Activated CD4-positive, CD25-positive, alpha-beta regulatory T cell (primary cell): ENCODE results near the gene NINL.
"Not testable (repeated sequence)": the region's sequence is repeated elsewhere in the genome, so short reads cannot be mapped to it uniquely, and the experiment has no call there.

Experiments
- DNase-seq, 4 experiments: peaks; one replicate each; lab custom pipeline; 2025; lab: John Stamatoyannopoulos, UW

Gene NINL

DNA sequence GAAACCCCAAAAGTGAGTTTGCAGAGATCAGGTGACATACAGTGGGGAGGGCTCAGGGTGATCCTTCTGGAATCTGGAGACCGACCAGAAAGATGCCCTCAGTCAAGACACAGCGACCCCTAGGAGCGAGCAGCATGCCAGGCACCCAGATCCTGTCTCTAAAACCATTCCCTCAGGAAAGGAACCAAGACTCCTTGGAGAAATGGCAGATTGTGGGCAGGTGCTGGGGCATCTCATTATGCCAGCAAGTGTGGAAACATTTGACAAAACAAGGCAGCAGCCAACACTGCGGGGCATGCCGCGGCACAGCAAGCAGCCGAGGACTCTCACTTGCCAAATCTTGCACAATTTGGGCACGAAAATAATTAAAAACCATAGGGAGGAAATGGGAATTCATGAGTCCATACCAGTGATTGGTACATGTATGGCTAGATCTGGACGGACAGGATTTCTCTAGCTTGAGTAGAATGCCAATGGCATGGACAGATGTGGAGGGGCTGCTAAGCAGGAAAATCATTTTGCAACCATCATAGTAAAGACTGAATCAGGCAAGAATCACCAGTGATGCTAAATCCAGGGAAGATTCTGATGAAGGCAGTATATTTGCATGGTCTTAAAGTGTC, 101.0 kb downstream of the NINL start:
- DNase-seq = no peak

DNA sequence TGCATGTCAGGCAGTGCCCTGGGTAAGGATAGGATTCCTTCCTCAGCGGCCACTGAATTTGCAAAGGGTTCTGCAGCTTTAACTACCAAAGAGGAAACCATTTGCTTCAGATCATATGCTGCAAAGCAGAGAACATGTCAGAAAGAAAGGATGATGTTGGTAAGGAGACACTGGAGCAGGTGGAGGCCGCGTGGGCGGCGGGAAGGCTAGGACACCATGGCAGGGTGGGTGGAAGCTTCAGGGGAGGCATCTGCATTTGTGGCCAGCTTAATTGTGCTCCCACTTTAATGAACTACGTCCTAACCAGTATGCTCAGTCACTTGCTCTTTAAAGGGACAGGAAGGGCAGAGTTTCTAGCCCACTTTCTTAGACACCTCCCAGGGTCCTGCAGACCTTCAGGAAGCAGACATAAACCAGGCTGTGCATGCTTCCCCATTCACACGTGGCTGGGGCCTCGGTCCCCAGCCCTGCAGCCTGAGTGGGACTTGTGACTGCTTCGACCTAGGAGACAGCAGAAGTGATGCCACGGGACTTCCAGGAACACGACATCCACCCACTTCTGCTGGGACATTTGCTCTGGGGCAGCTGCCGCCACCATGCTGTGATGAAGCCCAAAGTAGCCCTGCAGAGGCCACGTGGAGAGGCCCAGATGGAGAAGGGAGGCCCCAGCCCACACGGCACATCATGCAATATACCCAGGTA, 101.7 kb downstream of the NINL start:
- no peak for DNase-seq

DNA sequence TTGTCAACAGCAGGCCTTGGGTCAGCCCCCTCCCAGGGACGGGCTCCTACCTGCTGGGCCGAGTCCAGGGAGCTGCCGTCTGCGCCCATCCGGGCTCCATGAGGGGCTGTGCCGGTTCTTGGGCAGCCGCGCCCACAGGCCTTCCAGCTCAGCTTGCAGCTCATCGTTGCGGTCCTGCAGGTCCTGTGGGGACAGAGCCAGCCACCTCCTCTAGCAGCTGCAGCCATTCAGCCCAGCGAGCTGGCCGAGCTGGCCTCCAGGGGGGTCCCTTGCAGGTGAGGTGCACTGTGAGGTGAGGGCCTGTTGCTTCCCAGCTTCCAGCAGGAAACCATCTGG, 103.4 kb downstream of the NINL start:
- DNase-seq = no peak

DNA sequence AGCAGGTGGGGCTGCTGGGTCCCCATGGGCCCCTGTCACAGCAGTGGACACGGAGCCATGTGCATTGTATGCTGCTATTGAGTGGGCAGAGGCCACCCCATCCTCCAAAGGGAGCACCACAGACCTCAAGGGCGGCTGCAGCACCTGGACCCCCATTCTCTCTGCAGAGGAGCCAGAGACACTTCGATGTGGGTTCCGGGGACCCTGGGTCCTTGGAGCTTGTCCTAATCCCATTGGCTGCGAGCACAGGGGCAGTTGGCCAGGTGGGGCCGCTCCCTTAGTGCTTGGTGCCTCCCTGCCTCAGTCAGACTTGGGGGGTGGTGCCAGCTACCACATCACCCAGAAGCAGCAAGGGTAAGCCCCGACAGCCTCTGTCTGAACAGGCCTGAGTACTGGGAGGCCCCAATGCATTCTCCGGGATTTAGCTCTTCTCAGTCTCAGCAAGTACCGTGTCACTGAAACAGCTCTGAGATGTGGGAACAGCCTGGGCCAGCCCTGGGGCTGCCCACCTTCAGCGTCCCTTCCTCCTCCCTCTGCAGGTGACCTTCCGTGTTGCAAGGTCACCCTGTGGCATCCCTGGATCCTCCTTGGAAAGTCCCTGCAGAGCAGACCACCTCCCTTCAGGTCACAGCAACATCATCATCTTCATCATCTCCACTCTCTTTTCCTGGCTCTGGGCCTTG, 104.0 kb downstream of the NINL start:
- no peak for DNase-seq

DNA sequence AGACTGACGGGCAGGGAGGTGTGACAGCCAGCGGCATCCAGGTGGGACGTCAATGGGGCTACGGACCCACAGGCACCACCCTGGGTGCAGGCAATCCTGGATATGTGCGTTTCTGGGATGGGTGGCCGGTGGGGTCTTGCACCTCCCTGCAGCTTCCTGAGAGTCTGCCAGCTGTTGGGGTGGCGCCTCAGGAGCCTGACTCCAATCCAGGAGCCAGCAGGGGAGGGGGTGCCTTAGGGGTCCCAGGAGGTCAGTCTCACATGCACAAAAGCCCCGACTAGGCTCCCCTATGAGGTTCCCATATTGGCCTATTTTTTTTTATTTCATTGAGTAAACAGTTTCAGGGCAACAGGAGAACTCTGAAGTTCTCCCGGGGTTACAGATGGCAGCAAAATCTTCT, 104.5 kb downstream of the NINL start:
- no peak for DNase-seq

DNA sequence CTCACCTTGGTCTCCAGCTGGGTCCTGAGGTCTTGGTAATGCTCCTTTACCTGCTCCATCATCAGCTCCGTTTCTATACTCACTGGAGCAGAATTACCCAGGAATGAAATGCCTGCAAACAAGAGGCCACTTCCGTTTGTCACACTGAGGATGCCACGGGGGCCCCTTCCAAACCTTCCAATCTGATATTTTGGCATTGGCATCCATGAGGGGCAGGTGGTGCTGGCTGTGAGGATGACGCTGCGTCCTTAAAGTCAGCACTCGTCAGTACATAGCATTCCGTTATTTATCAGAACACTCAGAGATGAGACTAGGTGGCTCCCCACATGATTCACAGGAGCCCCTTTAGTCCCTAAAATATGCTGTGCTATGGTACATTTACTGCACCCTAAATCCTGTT, 105.2 kb downstream of the NINL start:
- no peak for DNase-seq

DNA sequence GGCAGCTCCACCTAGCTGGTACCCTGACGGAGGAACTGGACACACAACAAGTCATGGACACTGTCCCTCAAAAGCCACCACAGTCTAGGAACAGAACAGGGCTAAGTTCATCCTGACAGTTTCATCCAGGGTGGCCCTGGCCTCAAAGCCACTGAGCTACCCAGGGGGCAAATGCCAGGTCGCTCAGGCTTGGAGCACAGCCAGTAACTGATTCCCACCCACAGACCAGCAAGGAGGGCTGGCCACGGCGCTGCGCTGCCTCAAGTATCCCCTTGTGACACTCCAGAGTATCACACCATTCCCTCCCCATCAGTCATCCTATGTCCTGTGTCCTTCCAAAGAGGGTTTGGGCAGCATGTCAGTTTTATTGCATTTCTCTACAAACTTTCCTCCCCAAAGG, 105.7 kb downstream of the NINL start:
- no peak for DNase-seq

DNA sequence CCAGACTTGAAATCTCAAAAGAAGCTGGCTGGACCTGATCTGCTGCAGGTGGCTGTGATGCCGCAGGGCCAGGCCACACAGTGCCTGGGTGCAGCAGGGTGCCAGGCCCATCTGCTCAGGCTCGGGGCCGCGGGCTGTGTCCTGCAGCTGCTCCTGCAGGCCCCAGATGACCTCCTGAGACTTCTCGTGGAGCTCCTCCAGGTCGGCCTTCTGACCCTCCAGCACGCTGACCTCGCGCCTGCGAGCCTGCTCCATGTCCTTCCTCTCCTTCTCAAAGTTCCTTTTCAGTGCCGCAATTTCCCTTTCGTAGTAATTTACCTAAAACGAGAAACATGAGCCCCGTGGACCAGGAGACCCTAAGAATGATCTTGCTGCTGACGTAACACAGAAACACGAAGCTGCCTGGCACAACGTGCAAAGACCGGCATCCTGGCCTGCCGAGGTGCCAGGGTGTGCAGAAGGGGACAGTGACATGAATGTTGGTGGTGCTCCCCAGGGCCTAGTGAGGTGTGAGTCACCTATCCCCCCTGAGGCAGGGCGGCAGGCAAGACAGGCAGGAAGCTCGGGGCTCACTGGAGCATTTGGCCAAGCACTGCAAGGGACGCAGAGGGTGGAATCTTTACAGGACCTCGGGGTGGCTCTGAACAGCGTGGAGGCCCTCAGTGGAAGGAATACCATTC, 106.3 kb downstream of the NINL start:
- DNase-seq = no peak

DNA sequence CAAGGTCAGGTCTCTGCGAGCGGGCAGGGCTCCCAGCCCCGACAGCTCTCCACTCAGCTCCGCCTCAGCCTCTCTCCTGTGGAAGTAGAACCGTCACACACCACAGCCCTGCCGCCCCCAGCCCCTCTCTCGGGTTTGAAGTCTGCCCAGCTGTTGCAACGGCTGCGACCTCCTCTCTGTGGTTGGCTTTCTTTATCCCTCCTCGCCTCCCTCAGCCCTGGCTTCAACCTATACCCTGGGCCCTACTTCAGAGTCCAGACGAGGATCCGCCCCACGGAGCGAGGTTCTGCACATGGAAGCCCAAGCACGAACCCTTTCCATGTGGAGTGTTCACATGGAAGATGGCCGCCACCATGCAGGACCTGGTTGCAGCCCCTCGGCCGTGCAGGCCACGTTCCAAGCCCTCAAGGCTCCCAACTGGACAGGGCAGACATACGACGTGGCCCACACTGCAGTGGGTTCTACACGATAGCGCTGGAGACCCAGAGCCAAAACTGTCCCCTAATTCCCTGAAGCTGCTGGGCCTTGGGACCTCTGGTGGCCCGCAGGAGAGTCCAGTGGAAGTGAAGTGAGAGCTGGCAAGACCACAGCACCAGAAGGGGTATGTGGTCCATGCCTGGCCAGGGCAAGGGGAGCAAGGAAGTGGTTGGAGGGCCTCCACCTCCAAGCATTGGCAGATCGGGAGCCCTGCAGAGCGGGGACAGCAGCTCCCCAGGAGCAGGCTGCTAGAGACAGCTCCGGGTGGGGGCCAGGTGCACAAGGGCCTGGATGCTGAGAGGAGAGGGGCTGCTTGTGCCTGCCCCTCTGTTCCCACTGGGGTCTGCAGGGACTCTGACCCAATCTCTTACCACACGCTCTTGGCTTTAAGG, 108.1 kb downstream of the NINL start:
- no peak for DNase-seq

DNA sequence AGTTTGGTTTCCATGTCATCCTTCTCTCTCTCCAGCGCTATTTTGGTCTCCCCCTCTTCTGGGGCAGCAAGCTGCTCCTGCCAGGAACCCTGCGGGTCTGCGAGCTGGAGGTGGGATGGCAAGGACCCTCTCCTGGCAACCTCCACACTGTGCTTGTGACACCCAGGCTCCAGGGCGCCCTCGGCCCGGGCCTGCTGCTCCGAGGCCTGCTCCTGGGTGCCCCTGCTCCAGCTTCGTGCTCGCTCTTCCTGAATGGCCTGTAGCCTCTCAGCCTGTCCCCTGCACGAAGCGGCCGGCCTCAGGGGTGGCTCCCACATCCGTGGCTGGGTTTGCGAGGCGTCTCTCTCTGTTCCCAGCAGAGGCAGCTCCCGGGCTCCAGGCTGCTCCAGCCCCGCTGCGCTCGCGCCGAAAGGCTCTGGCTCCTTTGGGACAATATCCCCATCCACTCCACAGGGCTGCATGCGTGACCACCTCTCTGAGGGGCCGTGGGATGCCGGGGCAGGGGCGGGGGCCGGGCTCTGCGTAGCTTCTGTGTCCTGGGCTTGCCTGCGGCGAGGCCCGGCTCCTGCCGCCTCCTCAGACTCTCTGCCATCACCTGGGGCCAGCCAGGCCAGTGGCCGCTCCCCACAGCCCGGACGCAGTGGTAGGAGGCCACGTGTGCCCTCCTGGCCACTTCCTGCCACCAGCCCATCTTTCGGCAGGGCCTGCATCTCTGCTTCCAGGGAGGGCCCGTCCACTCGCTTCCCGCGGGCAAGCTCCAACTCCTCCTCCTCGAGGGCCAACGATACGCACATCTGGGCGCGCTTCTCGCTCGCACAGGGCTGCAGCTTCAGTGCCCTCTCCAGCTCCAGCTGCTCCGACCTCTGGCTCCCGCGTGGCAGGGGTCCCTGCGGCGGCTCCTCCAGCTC, 109.0 kb downstream of the NINL start:
- DNase-seq = no peak

DNA sequence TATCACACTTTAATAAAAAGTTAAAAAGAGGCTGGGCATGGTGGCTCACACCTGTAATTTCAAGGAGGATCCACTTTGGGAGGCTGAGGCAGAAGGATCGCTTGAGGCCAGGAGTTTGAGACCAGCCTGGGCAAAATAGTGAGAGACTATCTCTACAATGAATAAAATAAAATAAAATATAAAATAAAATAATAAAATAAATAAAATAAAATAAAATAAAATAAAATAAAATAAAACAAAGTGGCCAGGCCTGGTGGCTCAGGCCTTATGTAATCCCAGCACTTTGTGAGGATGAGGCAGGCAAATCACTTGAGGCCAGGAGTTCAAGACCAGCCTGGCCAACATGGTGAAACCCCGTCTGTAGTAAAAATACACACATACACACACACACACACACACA, 112.0 kb downstream of the NINL start:
- not testable (repeated sequence) for DNase-seq

DNA sequence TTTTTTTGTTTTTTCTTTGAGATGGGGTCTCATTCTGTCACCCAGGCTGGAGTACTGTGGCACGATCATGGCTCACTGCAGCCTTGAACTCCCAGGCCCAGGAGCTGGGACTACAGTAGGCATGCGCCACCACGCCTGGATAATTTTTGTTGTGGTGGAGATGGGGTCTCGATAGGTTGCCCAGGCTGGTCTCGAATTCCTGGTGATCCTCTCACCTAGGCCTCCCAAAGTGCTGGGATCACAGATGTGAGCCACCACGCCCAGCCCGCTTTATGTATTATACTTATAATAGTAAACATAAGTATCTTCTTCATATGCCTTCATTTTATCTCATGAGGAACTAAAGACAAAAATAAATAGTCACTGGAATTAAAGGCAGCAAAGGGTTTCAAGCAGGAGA, 114.3 kb downstream of the NINL start:
- DNase-seq = no peak

DNA sequence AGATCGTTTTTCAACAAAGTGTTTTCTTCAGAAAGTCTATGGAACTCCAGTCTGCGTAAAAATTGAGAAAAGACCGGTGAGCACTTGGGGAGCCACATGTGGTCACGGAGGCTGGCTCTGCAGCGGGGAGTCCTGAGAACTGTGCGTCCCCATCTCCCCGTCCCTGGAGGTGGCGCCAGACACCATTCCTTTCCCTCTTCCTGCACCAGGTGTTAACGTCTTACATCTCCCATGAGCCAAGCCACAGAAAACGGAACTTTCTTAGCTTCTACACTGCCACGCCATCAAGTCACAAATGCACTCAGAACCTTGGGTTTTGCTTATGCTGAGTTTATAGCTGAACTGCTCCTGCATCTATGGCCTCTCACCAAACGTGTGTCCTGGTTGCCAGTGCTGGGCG, 115.3 kb downstream of the NINL start:
- DNase-seq = no peak

DNA sequence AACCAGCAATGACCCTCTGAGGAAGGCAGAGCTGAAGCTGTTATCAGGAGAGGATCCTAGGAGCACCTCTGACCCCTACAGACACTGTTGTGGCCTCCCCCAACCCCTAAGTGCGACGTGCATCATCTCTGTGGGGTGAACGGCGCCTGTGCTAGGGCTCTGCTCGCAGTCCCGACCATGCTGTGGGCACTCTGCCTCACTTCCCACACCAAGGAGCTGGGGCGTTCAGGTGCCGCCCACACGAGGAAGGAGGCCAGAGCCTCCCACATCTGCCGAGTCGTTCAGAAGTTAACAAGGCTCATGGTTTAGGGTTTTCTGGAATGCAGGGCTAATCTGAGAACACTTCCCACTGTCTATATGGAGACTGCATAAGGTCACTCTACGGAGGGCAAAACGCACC, 115.8 kb downstream of the NINL start:
- no peak for DNase-seq

DNA sequence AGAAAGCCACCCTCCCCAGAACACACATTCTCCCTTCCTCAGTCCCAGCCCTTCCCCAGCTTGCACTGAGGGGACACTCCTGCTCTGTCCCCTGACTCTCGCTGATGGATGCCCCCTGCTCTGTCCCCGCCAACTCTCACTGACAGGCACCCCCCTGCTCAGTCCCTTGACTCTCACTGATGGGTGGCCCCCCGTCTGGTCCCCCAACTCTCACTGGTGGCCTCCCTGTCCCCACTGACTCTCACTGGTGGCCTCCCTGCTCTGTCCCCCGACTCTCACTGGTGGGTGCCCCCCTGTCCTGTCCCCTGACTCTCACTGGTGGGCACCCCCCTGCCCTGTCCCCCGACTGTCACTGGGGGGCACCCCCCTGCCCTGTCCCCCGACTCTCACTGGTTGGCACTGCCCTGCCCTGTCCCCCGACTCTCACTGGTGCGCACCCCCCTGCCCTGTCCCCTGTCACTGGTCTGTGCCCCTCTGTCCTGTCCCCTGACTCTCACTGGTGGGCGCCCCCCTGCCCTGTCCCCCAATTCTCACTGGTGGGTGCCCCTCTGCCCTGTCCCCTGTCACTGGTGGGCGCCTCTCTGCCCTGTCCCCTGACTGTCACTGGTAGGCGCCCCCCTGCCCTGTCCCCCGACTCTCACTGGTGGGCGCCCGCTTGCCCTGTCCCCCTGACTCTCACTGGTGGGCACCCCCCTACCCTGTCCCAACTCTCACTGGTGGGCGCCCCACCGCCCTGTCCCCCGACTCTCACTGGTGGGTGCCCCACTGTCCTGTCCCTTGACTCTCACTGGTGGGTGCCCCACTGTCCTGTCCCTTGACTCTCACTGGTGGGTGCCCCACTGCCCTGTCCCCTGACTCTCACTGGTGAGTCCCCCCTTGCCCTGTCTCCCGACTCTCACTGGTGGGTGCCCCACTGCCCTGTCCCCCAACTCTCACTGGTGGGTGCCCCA, 116.9 kb downstream of the NINL start:
- no peak for DNase-seq

DNA sequence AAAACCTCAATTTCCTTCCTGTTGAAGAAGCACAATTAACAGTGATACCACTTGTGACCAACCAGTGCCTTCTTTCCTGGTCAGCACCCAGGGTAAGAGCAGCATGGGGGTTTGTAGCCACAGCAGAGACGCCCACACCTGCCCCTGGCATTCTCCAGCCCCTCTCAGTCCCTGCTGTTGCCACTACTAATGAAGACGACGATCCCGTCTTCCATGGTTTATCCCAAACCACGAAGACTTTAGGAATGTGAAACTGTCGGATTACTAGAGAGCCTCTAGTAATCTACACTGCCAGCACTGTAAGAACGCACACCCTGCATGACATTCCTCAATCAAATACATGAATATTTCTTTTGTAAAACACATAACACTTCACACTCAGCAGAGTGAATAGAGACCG, 117.9 kb downstream of the NINL start:
- no peak for DNase-seq

DNA sequence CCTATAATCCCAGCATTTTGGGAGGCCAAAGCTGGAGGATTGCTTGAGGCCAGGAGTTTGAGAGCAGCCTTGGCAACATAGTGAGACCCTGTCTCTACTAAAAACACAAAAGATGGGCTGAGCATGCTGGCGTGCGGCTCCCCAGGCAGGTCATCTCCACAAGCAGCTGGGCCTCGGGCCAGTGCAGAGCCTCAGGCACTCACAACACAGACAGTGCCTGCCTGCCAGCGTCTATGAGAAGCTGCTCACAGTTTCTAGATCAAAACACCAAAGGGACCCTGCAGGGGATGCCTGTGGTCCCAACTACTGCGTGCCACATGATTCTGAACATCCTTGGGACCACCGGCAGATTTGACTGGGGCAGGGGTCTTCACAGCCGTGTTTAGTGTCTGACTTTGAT, 118.5 kb downstream of the NINL start:
- no peak for DNase-seq

DNA sequence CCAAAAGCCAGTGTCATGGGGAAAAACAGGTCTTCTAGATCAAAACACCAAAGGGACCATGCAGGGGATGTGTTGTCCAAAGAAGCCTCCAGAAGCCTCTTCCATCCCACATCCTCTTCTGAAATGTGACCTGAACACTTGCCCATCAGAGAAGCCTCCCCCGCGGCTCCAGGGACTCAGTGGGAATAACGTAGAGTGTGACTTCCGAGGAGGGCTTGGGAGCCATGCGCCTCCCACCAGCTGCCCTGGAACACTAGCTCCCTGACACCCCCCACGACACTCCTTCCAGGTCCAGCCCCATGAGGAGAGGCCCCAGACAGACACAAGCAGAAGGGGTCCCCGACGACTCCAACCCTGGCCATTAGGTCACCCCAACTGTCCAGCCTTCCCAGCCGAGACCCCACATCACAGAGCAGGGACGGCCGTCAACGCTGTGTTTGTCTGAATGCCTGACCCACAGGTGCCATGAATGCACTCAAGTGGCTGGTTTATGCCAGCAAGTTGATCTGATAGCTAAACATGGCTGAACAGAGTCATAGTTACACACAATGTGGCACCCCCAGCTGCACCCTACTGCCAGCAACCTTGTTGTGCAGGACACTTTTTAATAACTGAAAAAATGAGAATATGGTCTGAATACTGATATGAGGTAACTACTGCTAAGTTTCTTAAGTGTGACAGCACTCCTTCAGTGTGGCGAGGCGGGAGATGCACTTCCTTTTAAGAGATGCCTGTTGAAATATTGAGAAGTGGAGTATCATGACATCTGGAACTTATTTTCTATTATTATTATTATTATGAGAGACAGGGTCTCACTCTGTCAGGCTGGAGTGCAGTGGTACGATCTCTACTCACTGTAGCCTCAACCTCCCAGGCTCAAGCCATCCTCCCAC, 119.8 kb downstream of the NINL start:
- no peak for DNase-seq
